Epithelial cell of esophagus (primary cell): ENCODE measurements around the gene BEGAIN.

Source experiments
- DNase-seq: peaks from one replicate; pipeline ENCODE4 v3.0.0; 2010; ENCODE audit warnings: low read depth
- H3K4me3 ChIP-seq: 2 replicates; pipeline ENCODE4 v1.5.1; 2011; ENCODE audit warnings: mild to moderate bottlenecking, low read length, control low read depth
- CTCF ChIP-seq: IDR thresholded peaks from 2 replicates; pipeline ENCODE4 v1.5.1; 2011; ENCODE audit warnings: low read depth, mild to moderate bottlenecking, low read length, control low read depth, inconsistent platforms; ENCODE audit not compliant: insufficient read depth; ENCODE audit errors: missing control alignments

BEGAIN gene

GRCh38 chr14:100615736-100616695, 28.8 kb upstream of the BEGAIN start:
- TF ChIP-seq CTCF = no peak
- H3K4me3 ChIP-seq = no peak overlapping the region
- DNase-seq = no peak

- no peak for TF ChIP-seq CTCF
- H3K4me3 ChIP-seq = no peak overlapping the region
- no peak for DNase-seq
Measured at GRCh38 chr14:100614803-100615202, 27.6 kb upstream of the BEGAIN start.

DNA sequence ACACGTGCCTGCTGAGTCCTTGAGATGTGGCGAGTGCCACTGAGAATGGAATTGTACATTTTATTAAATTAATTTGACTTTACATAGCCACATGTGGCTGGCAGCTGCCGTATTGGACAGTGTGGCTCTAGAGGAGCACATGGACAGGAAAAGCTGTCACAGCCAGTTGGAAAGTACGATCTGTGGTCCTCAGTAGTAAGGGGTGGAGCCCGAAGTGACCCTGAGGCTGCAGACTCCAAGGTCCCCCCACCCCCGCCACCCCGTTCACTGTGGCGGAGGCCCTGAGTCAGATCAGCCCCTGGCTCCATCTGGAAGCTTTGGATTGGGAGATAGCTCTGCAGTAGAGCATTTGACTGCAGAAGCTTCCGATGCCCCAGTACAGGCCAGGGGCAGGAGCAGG, 25.8 kb upstream of the BEGAIN start:
- H3K4me3 ChIP-seq = no peak overlapping the region
- DNase-seq = no peak
- no peak for TF ChIP-seq CTCF

GRCh38 chr14:100611811-100612480, 24.7 kb upstream of the BEGAIN start:
- TF ChIP-seq CTCF = no peak
- DNase-seq = no peak
- H3K4me3 ChIP-seq = no peak overlapping the region

GRCh38 chr14:100610511-100611217, 23.4 kb upstream of the BEGAIN start:
- DNase-seq = peak; percentile 30
- TF ChIP-seq CTCF = no peak
- no peak overlapping the region for H3K4me3 ChIP-seq

GRCh38 chr14:100609941-100610391, 22.7 kb upstream of the BEGAIN start:
- no peak overlapping the region for H3K4me3 ChIP-seq
- no peak for DNase-seq
- no peak for TF ChIP-seq CTCF
